GM19035 (cell line): ENCODE measurements around the gene PIP5K1C.
"Not testable (repeated sequence)": the region's sequence is repeated elsewhere in the genome, so short reads cannot be mapped to it uniquely, and the experiment has no call there.

Experiments
- ATAC-seq: cut with Tn5 transposase; IDR thresholded peaks from one replicate; pipeline ENCODE4 v1.9.1; 2021; ENCODE audit not compliant: unreplicated experiment

The PIP5K1C gene

DNA sequence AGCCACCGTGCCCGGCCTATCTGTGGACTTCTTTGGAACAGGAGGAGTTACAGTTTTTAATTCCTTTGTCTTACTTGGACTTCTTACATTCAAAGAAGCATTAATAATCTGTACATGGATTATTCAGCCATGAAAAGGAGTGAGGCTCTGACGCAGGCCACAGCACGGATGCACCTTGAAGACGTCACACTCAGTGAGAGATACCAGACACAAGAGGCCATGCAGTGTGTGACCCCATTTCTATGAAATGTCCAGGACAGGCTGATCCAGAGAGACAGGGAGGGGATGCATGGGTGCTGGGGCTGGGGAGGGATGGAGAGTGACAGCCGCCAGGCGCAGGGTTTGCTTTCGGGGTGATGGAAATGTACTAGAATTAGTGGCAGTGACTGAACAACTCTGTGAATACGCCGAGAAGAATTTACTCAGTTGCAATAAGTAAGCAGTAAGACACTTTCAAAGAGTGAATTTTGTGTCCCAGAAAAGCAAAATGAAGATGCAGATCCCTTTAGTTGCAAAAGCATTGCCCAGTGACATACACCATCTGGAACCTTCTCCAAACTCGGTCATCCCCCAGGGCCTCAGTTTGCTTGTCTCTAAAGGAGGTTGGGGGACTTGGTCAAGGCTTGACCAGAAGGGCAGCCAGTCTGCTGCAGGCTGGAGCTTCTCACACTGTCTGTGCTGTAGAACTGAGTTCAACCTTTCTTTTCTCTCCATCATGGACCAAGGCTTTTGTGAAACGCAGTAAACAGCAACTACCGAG lies 25.3 kb downstream of the PIP5K1C start:
- no peak for ATAC-seq

DNA sequence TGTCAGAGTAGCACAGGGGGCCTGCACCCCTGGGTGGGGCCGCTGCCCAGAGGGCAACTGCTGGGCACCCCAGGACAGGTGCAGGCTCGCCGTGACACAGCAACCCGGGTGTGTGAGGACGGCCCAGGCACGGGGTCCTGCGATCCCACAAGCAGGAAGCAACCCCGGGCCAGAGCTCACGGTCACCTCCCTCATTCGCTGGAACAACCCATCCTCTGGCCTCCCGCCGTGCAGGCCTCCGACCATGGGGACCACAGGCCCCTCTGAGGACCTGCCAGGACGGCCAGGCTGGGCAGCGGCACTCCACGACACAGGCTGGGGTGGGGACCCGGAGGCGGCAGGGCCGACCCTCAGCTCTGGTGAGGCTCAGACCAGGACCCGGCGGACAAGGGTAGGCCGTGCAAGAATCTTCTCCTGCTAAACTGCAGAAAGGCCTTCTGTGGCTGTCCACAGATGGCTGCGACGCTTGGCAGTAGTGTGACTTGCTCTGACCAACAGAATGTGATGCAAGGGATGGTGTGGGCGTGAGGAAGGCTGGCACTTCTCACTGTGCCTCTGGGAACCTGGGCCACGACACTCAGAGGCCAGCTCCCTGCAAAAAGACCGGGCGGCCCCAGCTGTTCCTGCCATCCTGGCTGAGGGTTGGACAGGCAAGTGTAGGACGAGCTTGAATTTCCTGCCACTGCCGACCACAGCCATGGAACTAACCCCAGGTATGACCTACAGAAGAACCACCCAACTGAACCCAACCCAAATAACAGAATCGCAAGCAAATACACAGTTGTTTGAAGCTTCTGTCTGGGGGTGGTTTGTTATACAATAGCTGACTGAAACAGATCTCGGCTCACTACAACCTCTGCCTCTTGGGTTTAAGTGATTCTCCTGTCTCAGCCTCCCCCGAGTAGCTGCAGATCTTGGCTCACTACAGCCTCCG lies 26.5 kb downstream of the PIP5K1C start:
- ATAC-seq, result no peak

DNA sequence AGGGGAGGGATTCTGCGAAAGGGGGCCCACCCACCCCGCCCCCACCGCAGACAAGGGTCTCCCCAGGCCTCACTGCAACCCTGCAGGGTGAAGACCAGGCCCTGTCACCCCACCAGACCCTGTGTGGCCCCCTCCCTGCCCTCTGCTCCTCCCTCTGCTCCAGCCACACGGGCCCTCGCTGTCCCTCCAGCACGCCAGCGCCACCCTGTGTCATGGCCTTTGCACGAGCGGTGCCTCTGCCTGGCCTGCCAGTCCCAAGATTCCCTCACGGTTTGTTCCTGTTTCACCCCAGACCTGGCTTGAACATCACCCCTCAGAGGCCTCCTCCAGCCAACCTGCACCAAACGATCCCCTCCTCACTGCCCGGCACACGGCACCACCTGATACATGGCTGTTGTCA lies 27.3 kb downstream of the PIP5K1C start:
- no peak for ATAC-seq

DNA sequence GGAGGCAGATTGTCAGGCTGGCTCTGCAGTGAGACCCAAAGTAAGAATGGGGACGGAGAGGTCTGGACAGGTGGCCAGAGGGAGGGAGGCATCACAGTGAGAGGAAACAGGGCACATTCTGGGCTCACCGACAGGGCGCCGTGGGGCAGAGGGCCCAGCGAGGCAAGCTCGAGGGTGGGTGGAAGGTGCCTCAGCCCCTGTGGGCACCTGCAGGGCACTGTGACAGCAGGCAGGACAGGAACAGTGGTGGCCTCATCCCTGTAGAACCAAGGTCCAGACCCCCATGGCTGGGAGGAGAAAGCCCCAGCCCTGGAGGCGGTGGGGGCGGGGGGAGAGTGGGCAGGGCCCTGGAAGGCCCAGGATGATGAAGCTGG lies 27.7 kb downstream of the PIP5K1C start:
- no peak for ATAC-seq

DNA sequence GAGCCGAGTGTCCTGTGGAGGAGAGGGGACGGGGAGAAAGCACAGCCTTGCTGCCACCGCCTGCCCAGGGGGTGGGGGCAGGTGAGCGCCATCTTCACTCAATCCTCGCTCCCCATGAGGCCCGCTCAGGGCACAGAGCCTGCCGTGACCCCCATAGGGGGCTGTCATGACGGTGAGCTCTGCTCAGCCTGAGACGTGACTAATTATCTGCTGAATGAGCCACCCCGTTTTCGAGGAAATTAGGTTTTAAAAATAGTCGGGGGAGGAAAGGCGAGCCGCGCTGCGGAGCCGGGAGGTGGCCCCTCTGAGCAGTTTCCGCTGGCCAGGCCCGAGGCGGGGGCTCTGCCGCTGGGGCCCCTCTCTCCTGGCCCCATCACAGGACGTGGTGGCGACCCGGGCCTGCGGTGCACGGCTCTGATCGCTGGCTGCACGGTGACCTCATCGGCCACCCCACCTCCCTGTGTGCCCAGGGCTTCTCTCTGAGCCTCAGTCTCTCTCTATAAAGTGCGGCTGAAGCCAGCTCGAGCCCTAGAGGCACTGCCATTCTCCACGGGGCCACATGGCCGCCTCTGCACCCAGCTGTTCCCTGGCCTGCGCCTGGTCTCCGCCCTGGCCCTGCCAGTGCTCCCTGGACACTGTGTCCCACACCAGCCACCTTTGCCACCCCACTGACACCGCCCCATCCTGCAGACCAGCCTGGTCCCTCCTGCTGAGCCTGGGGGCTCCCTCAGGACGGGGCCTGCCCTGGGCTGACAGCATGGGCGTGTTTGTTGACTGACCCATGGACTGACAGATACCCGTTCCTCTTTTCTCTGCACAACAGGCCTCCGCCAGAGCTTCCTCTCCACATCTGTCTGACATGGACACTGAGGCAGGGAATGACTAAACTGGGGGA lies 28.3 kb downstream of the PIP5K1C start:
- ATAC-seq, result no peak

DNA sequence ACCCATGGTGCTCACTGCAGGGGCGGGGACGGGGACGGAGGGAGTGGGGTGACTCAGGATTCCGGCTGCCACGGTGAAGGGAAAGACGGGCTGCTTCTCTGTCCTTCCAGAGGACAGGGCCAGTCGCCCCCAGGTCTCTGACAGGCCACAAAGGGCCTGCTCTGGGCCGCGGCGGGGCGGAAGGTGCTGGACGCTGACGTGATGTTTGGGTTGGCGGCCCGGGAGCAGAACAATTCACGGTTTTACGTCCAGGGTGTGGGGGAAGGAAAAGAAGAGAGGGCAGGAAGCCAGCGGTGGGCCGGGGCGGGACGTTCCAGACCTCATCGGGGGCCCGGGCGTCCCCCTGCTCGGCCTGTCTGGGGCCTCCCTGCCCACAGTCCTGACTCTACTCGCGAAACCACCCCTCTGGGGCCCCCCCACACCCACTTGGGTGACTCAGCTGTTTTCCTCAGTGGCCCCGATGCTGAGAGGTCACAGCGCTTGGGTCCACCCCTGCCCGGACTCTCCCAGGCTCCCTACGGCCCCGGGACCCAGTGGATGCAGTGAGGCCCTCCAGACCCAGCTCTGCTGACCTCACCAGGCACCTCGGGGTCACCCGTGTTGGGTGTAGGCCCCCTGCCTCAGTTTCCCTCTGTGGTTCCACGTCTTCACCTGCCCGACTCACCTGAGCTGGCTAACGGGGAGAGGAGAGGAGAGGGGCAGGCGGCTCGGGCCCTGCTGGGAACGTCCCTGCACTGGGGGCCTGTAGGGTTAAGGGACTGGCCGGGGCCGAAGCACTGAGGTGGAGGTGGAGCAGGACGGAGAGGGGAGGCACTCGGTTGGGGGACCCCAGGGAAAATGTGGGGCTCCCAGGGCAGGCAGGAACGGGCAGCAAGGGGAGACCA lies 29.2 kb downstream of the PIP5K1C start:
- no peak for ATAC-seq

GRCh38 chr19:3669947-3670795 lies 30.1 kb downstream of the PIP5K1C start:
- ATAC-seq, result no peak

- ATAC-seq, result no peak
These were observed 31.0 kb downstream of the PIP5K1C start for GRCh38 chr19:3669082-3669946.

DNA sequence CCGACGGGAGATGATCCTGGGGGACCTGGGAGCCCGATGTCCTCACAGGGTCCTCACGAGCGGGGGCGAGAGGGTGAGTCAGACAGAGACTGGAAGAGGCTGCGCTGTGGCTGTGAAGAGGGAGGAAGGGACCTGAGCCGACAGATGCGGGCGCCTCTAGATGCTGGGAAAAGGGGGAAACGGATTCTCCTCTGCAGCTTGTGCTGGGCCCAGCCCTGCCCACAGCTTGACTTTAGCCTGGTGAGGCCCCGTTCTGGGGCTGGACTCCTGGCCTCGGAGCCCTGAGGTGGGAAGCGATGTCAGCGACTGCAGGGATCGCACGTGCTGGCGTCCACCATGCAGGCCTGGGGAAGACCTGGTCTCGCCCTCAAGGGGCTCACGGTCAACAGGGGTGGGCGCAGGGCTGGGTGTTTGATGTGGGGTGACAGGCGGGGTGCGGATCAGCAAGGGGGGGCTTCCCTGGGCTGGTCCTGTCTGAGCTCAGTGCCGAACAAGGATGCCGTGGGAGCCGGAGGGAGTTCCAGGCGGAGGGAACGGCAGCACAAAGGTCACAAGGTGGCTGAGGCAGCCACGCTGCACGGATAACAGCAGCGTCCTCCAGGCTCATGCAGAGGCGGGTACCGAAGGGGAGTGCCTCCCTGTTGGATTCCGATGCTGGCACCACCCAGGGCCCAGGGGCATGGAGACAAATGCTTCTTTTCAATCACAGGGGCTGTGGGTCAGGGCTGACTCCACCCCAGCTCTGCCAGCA lies 31.8 kb downstream of the PIP5K1C start:
- no peak for ATAC-seq

DNA sequence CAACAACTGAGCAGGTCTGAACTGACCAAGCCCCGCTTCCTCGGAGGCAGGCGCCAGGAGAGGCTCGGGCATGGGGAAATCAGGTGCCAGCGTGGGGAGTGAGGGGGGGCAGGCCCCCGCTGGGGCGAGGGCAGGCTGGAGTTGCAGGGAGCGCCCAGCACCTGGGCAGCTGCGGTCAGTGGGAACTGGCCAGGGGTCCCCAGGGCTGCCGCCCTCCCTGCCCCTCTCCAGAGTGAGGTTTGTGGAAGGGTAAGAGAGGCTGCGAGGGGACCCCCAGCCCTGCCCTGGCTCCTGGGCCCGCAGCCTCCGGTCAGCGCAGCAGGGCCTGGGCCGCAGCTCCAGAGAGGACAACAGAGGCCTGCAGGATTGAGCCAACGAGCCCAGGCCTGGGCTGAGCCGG lies 32.5 kb downstream of the PIP5K1C start:
- no peak for ATAC-seq

DNA sequence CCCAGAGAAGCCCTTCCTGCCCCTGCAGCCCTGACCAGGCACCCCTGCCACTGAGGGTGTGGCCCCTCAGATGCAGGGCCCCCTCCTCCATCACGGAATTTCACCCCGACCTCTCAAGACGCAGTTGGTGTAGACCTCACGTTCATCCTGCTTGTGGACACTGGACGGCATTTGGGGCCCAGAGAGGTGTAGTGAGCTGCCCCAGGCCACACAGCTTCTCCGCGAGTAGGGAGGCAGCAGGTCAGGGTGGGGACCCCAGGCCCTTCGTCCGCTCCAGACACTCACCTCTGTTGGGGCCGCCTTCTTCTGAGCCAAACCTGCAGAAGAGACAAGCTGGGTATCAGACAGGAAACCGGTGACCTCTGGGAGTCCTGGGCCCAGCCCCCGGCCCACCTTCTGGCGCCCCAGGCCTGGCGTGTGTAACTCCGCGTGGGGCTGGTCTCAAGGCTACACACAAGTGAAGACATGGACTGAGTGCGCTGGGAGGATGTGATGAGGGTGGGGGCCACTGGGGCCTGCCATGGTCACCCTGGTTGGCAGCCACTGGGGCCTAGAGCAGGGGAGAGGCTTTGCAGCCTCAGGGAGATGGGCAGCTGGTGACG lies 33.1 kb downstream of the PIP5K1C start:
- no peak for ATAC-seq

- not testable (repeated sequence) for ATAC-seq
These were observed 33.8 kb downstream of the PIP5K1C start for GRCh38 chr19:3666545-3666856.

DNA sequence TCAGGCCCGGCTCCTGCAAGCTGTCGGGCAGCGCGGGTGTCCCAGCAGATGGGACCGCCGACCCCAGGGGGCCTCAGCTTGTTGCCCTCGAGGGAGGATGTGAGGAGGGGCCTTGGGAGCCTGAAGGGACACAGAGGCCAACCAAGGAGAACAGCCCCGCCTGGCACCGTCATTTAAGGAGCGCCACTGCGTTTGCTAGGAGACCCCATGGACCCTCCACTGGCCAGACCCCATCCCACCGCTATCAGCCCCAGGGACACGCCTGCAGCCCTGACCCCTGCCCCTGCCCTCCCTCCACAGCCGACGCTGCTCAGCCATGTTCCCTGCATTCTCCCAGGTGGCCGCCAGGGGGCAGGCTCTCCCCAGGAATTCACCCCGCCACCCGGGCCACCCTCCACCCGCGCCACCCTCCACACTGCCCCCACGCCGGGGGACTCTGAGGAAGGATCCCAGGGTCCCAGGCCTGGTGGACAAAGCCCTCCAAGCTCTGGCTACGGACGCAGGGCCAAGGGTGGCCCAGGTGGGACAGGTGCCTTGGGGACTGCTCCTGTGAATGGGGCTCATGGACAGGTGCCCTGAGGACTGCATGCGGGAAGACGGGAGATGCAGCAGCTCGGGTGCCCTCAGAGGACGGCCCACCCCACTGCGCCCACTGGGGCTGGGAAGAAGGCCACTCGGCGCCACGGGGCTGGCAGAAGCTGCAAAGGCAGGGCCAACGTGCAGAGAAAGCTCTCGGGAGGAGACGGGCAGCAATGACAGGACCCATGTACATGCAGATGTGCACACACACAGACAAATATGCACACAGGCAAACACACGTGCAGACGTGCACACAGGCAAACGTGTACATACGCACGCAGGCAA lies 34.4 kb downstream of the PIP5K1C start:
- ATAC-seq, result no peak

GRCh38 chr19:3664879-3665642 lies 35.2 kb downstream of the PIP5K1C start:
- ATAC-seq, result no peak

DNA sequence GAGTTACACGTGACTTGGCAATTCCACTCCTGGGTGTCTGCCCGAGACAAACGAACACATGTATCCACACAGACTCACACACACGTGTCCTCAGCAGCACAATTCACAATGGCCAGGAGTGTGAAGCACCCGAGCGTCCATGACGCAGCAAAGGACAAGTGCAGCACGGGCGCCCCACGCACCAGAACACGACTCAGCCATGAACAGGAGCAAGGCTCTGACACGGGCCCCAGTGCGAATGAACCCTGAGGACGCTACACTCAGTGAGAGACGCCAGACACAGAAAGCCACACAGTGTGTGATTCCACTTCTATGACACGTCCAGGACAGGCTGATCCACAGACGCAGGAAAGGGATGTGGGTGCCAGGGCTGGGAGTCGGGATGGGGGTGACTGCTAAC lies 36.4 kb downstream of the PIP5K1C start:
- no peak for ATAC-seq
